Neural crest cell (in vitro differentiated cells): ENCODE measurements around the gene PRDM16. TPM values are rescaled to one million over a fixed set of nuclear protein-coding genes. Genes with fewer than 3 reads are reported as not detected.

ENCODE experiments used
- DNase-seq: peaks from one replicate; pipeline ENCODE4 v3.0.0; 2021; ENCODE audit warnings: low read depth, mixed read lengths, low spot score
- H3K27ac Mint-ChIP-seq: one replicate; pipeline ENCODE4 v1.8.0; 2021; ENCODE audit warnings: mild to moderate bottlenecking, mixed read lengths; ENCODE audit not compliant: unreplicated experiment
- H3K27me3 Mint-ChIP-seq: 2 replicates; pipeline ENCODE4 v1.8.0; 2021; ENCODE audit warnings: low read depth, mild to moderate bottlenecking, mixed read lengths
- H3K36me3 Mint-ChIP-seq: 2 replicates; pipeline ENCODE4 v1.8.0; 2021; ENCODE audit warnings: low read depth, mild to moderate bottlenecking, mixed read lengths
- H3K4me1 Mint-ChIP-seq: 2 replicates; pipeline ENCODE4 v1.8.0; 2021; ENCODE audit warnings: mixed read lengths
- H3K4me3 Mint-ChIP-seq: one replicate; pipeline ENCODE4 v1.8.0; 2021; ENCODE audit warnings: mild to moderate bottlenecking, mixed read lengths
- H3K9me3 Mint-ChIP-seq: 2 replicates; pipeline ENCODE4 v1.8.0; 2021; ENCODE audit warnings: mixed read lengths
- total RNA-seq: library from RNA; stranded (reverse); gene quantifications from 2 replicates; pipeline ENCODE4 v1.2.1, GENCODE V29; 2021
- TF ChIP-seq, protein P1 (sequence below): fragments of 200-600 bp; sonication (generic); conservative IDR thresholded peaks from 2 replicates; pipeline ENCODE4 v1.5.0; 2021; ENCODE audit warnings: antibody characterized with exemption, mild to moderate bottlenecking

PRDM16 gene
- total RNA-seq, 1 donor from 2014 or later = 11.7 TPM

DNA sequence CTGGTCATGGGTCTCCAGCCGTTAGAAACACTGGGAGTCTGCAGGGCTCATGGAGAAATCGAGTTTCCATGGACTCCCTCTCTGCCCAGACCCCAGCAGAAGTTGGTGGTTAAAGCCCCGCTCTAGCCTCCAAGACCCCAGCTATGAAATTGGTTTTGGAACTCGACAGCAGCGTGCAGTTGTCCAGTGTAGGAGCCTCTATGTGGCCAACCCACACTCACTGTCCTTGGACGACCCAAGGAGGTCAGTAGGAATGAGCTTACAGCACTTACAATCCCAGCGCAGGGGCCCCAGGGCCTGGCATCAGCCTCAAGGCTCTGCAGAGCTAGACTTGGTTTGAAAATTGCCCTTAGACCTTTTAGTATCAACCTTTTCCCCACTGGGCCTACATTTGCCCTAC is 3.2 kb upstream of the PRDM16 start:
- Mint-ChIP-seq H3K4me1 (peaks cover 4% of the 10 kb centered on the region), H3K4me3 (peak overlapping the region; percentile 50), H3K9me3 (no peaks in the 10 kb centered on the region), H3K27me3 (peaks cover 81% of the 10 kb centered on the region), H3K27ac (no peak overlapping the region), H3K36me3 (no peaks in the 10 kb centered on the region)
- no peak for DNase-seq
- TF ChIP-seq, protein P1, sequence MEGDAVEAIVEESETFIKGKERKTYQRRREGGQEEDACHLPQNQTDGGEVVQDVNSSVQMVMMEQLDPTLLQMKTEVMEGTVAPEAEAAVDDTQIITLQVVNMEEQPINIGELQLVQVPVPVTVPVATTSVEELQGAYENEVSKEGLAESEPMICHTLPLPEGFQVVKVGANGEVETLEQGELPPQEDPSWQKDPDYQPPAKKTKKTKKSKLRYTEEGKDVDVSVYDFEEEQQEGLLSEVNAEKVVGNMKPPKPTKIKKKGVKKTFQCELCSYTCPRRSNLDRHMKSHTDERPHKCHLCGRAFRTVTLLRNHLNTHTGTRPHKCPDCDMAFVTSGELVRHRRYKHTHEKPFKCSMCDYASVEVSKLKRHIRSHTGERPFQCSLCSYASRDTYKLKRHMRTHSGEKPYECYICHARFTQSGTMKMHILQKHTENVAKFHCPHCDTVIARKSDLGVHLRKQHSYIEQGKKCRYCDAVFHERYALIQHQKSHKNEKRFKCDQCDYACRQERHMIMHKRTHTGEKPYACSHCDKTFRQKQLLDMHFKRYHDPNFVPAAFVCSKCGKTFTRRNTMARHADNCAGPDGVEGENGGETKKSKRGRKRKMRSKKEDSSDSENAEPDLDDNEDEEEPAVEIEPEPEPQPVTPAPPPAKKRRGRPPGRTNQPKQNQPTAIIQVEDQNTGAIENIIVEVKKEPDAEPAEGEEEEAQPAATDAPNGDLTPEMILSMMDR = no peak

DNA sequence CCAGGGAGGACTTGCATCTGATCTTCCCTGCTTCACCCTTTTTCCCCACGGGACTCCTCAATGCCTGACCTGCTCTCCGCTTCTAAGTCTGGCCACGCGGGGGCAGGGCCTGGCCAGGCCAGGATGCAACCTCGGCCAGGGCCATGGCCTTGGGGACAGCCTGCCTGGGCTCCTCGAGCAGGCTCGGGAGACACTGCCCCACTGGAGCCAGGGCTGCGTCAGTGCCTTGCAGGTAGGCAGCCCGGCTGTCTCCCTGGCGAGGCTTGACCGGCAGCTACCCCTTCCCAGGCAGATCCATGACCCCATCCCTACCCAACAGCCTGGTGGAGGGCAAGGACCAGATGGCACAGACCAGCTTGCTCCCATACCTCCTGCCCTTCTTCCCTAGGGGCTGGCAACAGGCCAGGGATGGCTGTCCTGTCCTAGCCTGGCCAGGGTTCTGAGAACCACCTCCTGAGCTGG is 2.7 kb upstream of the PRDM16 start:
- Mint-ChIP-seq H3K27me3 (peaks cover 78% of the 10 kb centered on the region), H3K4me3 (peak overlapping the region; percentile 50), H3K27ac (no peak overlapping the region), H3K9me3 (no peaks in the 10 kb centered on the region), H3K36me3 (no peaks in the 10 kb centered on the region), H3K4me1 (peaks cover 4% of the 10 kb centered on the region)
- DNase-seq = peak; percentile 64
- TF ChIP-seq, protein P1 = peak; percentile 66

DNA sequence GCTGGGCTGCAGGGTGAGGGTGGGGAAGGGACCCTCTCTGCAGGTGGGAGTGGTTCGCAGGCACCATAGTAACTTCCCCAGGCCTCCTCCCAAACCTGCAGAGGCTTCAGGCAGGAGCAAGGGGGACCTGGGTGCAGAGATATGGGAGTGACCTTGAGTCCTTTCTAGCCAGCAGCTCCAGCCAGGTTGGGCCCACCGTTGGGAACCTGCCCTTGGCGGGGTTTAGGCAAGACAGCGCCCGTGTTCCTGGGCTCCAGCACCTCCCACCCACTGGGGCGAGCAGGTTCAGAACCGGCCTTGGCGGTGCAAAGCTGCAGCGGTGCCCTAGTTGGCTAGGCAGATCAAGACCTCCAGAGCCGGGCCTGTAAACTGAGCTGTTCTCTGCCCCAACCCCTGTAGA is 2.2 kb upstream of the PRDM16 start:
- Mint-ChIP-seq H3K4me1 (peaks cover 4% of the 10 kb centered on the region), H3K27ac (no peak overlapping the region), H3K9me3 (no peaks in the 10 kb centered on the region), H3K36me3 (no peaks in the 10 kb centered on the region), H3K4me3 (peak overlapping the region; percentile 41), H3K27me3 (peaks cover 78% of the 10 kb centered on the region)
- TF ChIP-seq, protein P1 = no peak
- no peak for DNase-seq

DNA sequence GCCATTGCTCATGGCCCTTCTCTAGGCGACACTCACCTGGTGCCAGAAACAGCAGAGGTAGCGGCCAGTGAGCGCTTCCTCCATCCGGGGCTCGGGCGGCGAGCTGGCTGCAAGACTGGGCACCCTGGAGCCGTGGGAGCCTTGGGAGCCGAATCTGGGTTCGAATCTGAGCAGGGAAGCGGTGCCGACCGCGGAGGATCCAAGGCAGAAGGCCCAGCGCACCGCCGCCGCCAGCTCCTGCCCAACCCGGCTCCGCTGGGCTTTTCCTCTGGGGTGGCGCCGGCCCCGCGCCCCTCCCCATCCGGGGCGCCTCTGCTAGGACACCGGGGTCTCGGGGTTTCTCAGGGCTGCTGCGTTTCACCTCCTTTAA is 1.7 kb upstream of the PRDM16 start:
- Mint-ChIP-seq H3K36me3 (no peaks in the 10 kb centered on the region), H3K27ac (no peak overlapping the region), H3K9me3 (no peaks in the 10 kb centered on the region), H3K4me3 (peak overlapping the region; percentile 54), H3K4me1 (peaks cover 4% of the 10 kb centered on the region), H3K27me3 (peaks cover 78% of the 10 kb centered on the region)
- TF ChIP-seq, protein P1 = no peak
- no peak for DNase-seq

DNA sequence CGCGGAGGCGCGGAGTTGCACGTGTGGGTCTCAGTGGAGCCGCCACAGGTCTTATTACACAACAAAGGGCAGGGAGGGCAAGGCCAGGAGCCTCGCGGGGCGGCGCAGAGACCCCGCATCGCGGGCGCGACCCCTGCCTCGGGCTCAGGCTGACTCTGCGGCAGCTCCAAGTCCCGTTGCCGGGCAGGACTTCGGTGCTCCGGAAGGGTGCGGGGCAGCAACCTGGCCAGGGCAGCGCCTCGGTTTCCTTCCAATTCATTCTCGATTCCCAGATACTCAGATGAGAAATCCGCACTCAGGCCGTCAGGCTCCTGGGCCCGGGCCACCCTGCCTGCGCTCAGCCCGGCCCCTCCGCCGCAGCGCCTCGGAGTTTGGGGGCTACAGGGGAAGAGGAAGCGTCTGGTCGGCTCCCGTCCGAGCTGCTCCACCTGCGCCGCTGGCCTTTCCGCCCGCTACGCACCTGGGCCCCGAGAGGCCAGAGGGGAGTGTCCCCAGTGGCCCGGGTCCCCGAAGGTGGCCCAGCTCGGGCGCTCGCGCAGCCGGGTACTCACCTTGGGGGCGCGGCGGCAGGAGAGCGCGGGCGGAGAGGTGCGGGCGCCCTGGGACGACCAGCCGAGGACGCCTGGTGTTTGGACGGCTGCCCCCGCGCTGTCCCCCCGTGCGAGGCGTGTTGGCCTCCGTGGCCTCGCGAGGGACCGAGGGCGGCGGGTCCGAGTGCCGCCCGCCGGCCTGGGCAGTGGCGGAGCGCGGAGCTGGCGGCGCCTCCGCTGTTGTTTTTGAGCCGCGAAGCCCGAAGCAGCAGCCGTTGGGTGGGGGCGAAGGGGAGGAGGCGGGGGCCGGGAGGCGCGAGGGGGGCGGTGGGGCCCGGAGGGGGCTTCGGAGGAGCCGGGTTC is 1.1 kb upstream of the PRDM16 start:
- H3K27me3 Mint-ChIP-seq = peaks cover 77% of the 10 kb centered on the region
- TF ChIP-seq, protein P1 = no peak
- DNase-seq = no peak
- no peaks in the 10 kb centered on the region for H3K36me3 Mint-ChIP-seq
- peaks cover 4% of the 10 kb centered on the region for H3K4me1 Mint-ChIP-seq
- H3K9me3 Mint-ChIP-seq = no peaks in the 10 kb centered on the region
- H3K4me3 Mint-ChIP-seq = peak overlapping the region; percentile 54
- no peak overlapping the region for H3K27ac Mint-ChIP-seq
